Mesenteric fat pad (tissue), 1 donor: ENCODE data around the gene PCNT. TPM values are rescaled to one million over a fixed set of nuclear protein-coding genes. Genes with fewer than 3 reads are reported as not detected.
"Not testable (repeated sequence)": the region's sequence is repeated elsewhere in the genome, so short reads cannot be mapped to it uniquely, and the experiment has no call there.

Experiments used
- DNase-seq: peaks from one replicate; pipeline ENCODE4 v3.0.0-alpha.2; 2020; ENCODE audit warnings: low spot score
- total RNA-seq: library from RNA; stranded (reverse); fragmentation: NEBNext Ultra II Directional; extraction: Animal tissue kit (Norgen Biotek cat#: 25700); gene quantifications from one replicate; pipeline ENCODE4 v1.2.1, GENCODE V29; 2021
- donor health status: DM: yes; HTN: yes; CAD: no.

PCNT gene
- total RNA-seq, 1 donor from 2014 or later = 29.4 TPM

GRCh38 chr21:46403234-46403811, 79.4 kb downstream of the PCNT start:
- DNase-seq = not testable (repeated sequence)

GRCh38 chr21:46404306-46404705, 80.3 kb downstream of the PCNT start:
- no peak for DNase-seq

- no peak for DNase-seq
Observed at GRCh38 chr21:46406001-46406400, 82.0 kb downstream of the PCNT start.

- no peak for DNase-seq
Observed at GRCh38 chr21:46409641-46410406, 85.9 kb downstream of the PCNT start.

- DNase-seq = no peak
Observed at GRCh38 chr21:46410516-46410915, 86.6 kb downstream of the PCNT start.

- DNase-seq = no peak
Observed at GRCh38 chr21:46411236-46411635, 87.3 kb downstream of the PCNT start.

GRCh38 chr21:46411691-46412090, 87.7 kb downstream of the PCNT start:
- DNase-seq = no peak

GRCh38 chr21:46412521-46413364, 88.8 kb downstream of the PCNT start:
- no peak for DNase-seq

- no peak for DNase-seq
Observed at GRCh38 chr21:46413365-46413696, 89.4 kb downstream of the PCNT start.

GRCh38 chr21:46414965-46415275, 91.0 kb downstream of the PCNT start:
- no peak for DNase-seq

GRCh38 chr21:46416551-46416950, 92.6 kb downstream of the PCNT start:
- no peak for DNase-seq

GRCh38 chr21:46418265-46418946, 94.5 kb downstream of the PCNT start:
- DNase-seq = no peak

- DNase-seq = no peak
Observed at GRCh38 chr21:46420241-46421190, 96.6 kb downstream of the PCNT start.

- DNase-seq = no peak
Observed at GRCh38 chr21:46421191-46421750, 97.3 kb downstream of the PCNT start.

- DNase-seq = no peak
Observed at GRCh38 chr21:46421756-46422555, 98.0 kb downstream of the PCNT start.

GRCh38 chr21:46422636-46423241, 98.8 kb downstream of the PCNT start:
- DNase-seq = no peak

- DNase-seq = no peak
Observed at GRCh38 chr21:46423546-46424038, 99.6 kb downstream of the PCNT start.

- DNase-seq = no peak
Observed at GRCh38 chr21:46424039-46424591, 100.2 kb downstream of the PCNT start.

- no peak for DNase-seq
Observed at GRCh38 chr21:46424621-46425020, 100.7 kb downstream of the PCNT start.
